ENCODE results near the gene CCDC88C.
"Not testable (repeated sequence)": the region's sequence is repeated elsewhere in the genome, so short reads cannot be mapped to it uniquely, and the experiment has no call there.

CCDC88C gene

GRCh38 chr14:91416744-91417119 lies 888 bp downstream of the CCDC88C start:
- in situ Hi-C loops (cut with HindIII; ENCODE audit: low sequenced_read_pairs), result no loop called here

- in situ Hi-C loops (cut with HindIII; ENCODE audit: low sequenced_read_pairs), result no loop called here
These were observed 1.6 kb downstream of the CCDC88C start for GRCh38 chr14:91415794-91416743.

- in situ Hi-C loops (cut with HindIII; ENCODE audit: low sequenced_read_pairs), result no loop called here
These were observed 3.2 kb downstream of the CCDC88C start for GRCh38 chr14:91414475-91414833.

GRCh38 chr14:91413547-91414474 lies 3.8 kb downstream of the CCDC88C start:
- in situ Hi-C loops (cut with HindIII; ENCODE audit: low sequenced_read_pairs), result no loop called here

- in situ Hi-C loops (cut with HindIII; ENCODE audit: low sequenced_read_pairs), result no loop called here
These were observed 4.7 kb downstream of the CCDC88C start for GRCh38 chr14:91412939-91413338.

- in situ Hi-C loops (cut with HindIII; ENCODE audit: low sequenced_read_pairs), result no loop called here
These were observed 6.7 kb downstream of the CCDC88C start for GRCh38 chr14:91410771-91411536.

- in situ Hi-C loops (cut with HindIII; ENCODE audit: low sequenced_read_pairs), result no loop called here
These were observed 7.5 kb downstream of the CCDC88C start for GRCh38 chr14:91409928-91410718.

- in situ Hi-C loops (cut with HindIII; ENCODE audit: low sequenced_read_pairs), result not testable (repeated sequence)
These were observed 8.4 kb downstream of the CCDC88C start for GRCh38 chr14:91409240-91409639.

- in situ Hi-C loops (cut with HindIII; ENCODE audit: low sequenced_read_pairs), result no loop called here
These were observed 10.6 kb downstream of the CCDC88C start for GRCh38 chr14:91406982-91407381.

- in situ Hi-C loops (cut with HindIII; ENCODE audit: low sequenced_read_pairs), result no loop called here
These were observed 11.2 kb downstream of the CCDC88C start for GRCh38 chr14:91406451-91406850.

- in situ Hi-C loops (cut with HindIII; ENCODE audit: low sequenced_read_pairs), result no loop called here
These were observed 11.7 kb downstream of the CCDC88C start for GRCh38 chr14:91405724-91406435.

- in situ Hi-C loops (cut with HindIII; ENCODE audit: low sequenced_read_pairs), result no loop called here
These were observed 12.3 kb downstream of the CCDC88C start for GRCh38 chr14:91405241-91405721.

GRCh38 chr14:91402771-91403600 lies 14.6 kb downstream of the CCDC88C start:
- in situ Hi-C loops (cut with HindIII; ENCODE audit: low sequenced_read_pairs), result no loop called here

- in situ Hi-C loops (cut with HindIII; ENCODE audit: low sequenced_read_pairs), result no loop called here
These were observed 15.3 kb downstream of the CCDC88C start for GRCh38 chr14:91402348-91402747.

- in situ Hi-C loops (cut with HindIII; ENCODE audit: low sequenced_read_pairs), result no loop called here
These were observed 15.9 kb downstream of the CCDC88C start for GRCh38 chr14:91401751-91402150.

GRCh38 chr14:91400696-91401095 lies 16.9 kb downstream of the CCDC88C start:
- in situ Hi-C loops (cut with HindIII; ENCODE audit: low sequenced_read_pairs), result no loop called here

GRCh38 chr14:91399868-91400640 lies 17.6 kb downstream of the CCDC88C start:
- in situ Hi-C loops (cut with HindIII; ENCODE audit: low sequenced_read_pairs), result loop anchor here (25.0 kb wide), 1 partner anchor 113 kb away; no protein-coding TSS in a partner anchor

- in situ Hi-C loops (cut with HindIII; ENCODE audit: low sequenced_read_pairs), result loop anchor here (25.0 kb wide), 1 partner anchor 111 kb away; no protein-coding TSS in a partner anchor
These were observed 18.9 kb downstream of the CCDC88C start for GRCh38 chr14:91398707-91399106.
